Measurements from ENCODE around the gene SLC12A4.
"Not testable (repeated sequence)": the region's sequence is repeated elsewhere in the genome, so short reads cannot be mapped to it uniquely, and the experiment has no call there.

SLC12A4 gene

GRCh38 chr16:67987460-67988160 lies 19.2 kb upstream of the SLC12A4 start:
- DNase-seq = no peak

GRCh38 chr16:67986949-67987348 lies 18.5 kb upstream of the SLC12A4 start:
- no peak for DNase-seq

- no peak for DNase-seq
These were observed 13.7 kb upstream of the SLC12A4 start for GRCh38 chr16:67982011-67982696.

- no peak for DNase-seq
These were observed 11.7 kb upstream of the SLC12A4 start, which contains the start of gene DPEP3 for GRCh38 chr16:67979955-67980678. Gene DPEP3, minus strand, starts transcription at chr16:67980499. Its CDS starts 119 bp downstream, at chr16:67980380.

- DNase-seq = no peak
These were observed 9.2 kb upstream of the SLC12A4 start for GRCh38 chr16:67977469-67978227.

- DNase-seq = no peak
These were observed 8.6 kb upstream of the SLC12A4 start for GRCh38 chr16:67977005-67977404.

GRCh38 chr16:67976205-67976604 lies 7.8 kb upstream of the SLC12A4 start:
- no peak for DNase-seq

GRCh38 chr16:67975321-67976105 lies 7.1 kb upstream of the SLC12A4 start:
- no peak for DNase-seq

- not testable (repeated sequence) for DNase-seq
These were observed 3.8 kb upstream of the SLC12A4 start for GRCh38 chr16:67972285-67972684.

- no peak for DNase-seq
These were observed 2.7 kb upstream of the SLC12A4 start for GRCh38 chr16:67971111-67971510.

GRCh38 chr16:67969254-67970039 lies 1.0 kb upstream of the SLC12A4 start:
- DNase-seq = no peak

GRCh38 chr16:67967958-67968399 lies 458 bp downstream of the SLC12A4 start:
- no peak for DNase-seq

- DNase-seq = peak; percentile 31
These were observed 1.1 kb downstream of the SLC12A4 start for GRCh38 chr16:67967183-67967957.

- no peak for DNase-seq
These were observed 1.8 kb downstream of the SLC12A4 start for GRCh38 chr16:67966549-67967182.

- DNase-seq = no peak
These were observed 2.5 kb downstream of the SLC12A4 start for GRCh38 chr16:67965668-67966548.

- no peak for DNase-seq
These were observed 3.8 kb downstream of the SLC12A4 start for GRCh38 chr16:67964477-67965131.

- DNase-seq = no peak
These were observed 4.6 kb downstream of the SLC12A4 start for GRCh38 chr16:67963662-67964321.

GRCh38 chr16:67963292-67963661 lies 5.2 kb downstream of the SLC12A4 start:
- no peak for DNase-seq

Measured in CD4-positive, alpha-beta T cell treated with Interleukin-4 for 4 hours (primary cell).